ENCODE results near the gene RDH5.

The RDH5 gene

DNA sequence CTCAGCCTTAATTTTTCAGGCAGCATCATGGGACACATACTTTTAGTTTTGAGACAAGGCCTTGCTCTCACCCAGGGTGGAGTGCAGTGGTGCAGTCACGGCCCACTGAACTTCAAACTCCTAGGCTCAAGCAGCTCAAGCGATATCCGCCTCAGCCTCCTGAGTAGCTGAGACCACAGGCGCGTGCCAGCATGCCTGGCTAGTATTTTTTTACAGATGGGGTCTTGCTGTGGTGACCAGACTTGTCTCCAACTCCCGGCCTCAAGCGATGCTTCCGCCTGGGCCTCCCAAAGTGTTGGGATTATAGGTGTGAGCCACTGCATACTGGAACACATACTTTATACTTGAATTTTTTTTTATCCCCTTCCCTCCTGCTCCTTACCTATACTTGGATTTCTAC, 2.8 kb downstream of the RDH5 start:
- no peak for DNase-seq (ENCODE audit: low read depth)
- TF ChIP-seq, protein P1, sequence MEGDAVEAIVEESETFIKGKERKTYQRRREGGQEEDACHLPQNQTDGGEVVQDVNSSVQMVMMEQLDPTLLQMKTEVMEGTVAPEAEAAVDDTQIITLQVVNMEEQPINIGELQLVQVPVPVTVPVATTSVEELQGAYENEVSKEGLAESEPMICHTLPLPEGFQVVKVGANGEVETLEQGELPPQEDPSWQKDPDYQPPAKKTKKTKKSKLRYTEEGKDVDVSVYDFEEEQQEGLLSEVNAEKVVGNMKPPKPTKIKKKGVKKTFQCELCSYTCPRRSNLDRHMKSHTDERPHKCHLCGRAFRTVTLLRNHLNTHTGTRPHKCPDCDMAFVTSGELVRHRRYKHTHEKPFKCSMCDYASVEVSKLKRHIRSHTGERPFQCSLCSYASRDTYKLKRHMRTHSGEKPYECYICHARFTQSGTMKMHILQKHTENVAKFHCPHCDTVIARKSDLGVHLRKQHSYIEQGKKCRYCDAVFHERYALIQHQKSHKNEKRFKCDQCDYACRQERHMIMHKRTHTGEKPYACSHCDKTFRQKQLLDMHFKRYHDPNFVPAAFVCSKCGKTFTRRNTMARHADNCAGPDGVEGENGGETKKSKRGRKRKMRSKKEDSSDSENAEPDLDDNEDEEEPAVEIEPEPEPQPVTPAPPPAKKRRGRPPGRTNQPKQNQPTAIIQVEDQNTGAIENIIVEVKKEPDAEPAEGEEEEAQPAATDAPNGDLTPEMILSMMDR (IDR thresholded peaks at IDR 0.05; ENCODE audit: control insufficient read depth, insufficient read depth, low read depth, low read length, missing control alignments) = no peak
- H3K4me3 ChIP-seq (ENCODE audit: control insufficient read depth, low read depth, low read length) = no peak overlapping the region

DNA sequence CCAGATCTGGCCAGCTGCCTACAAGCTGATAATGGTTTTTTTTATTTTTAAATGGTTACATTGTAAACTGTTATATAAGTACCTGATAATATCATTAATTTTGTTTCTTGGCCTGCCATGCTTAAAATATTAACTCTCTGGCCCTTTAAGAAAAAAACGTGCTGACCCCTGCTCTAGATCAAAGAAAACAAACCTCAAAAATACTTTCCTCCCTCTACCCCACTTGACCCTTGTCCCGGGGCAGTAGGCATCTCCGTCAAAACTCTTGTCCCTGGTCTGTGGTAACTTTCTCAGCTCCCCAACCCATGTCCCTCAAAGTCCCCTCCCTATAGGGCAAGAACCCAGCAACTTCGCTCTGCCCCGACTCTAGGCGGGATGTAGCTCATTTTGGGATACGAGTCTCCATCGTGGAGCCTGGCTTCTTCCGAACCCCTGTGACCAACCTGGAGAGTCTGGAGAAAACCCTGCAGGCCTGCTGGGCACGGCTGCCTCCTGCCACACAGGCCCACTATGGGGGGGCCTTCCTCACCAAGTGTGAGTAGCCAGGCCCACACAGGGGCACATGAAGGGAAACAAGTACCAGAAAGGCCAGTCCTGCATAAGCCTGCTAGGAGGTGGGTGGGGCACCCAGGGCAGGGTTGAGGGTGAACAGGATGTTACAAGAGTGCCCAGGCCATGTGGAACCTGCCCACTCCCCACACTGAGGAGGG, 3.5 kb downstream of the RDH5 start:
- DNase-seq (ENCODE audit: low read depth) = no peak
- TF ChIP-seq, protein P1 (IDR thresholded peaks at IDR 0.05; ENCODE audit: control insufficient read depth, insufficient read depth, low read depth, low read length, missing control alignments) = no peak
- no peak overlapping the region for H3K4me3 ChIP-seq (ENCODE audit: control insufficient read depth, low read depth, low read length)

DNA sequence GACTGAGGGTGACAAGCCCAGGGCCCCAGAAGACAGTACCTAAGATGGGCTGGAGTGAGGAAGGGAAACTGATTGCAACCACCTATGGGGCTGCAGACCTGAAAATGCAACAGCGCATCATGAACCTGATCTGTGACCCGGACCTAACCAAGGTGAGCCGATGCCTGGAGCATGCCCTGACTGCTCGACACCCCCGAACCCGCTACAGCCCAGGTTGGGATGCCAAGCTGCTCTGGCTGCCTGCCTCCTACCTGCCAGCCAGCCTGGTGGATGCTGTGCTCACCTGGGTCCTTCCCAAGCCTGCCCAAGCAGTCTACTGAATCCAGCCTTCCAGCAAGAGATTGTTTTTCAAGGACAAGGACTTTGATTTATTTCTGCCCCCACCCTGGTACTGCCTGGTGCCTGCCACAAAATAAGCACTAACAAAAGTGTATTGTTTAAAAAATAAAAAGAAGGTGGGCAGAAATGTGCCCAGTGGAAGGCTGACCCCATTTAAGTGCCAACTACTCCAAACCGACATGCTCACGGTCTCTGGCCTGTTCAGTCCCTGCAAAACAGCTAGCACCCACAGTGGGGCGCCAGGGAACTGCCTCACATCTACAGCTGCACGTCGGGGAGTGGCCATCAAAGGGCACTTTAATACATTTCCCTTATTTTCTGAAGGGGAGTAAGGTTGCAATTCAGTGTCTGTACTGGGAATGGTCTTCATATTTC, 4.2 kb downstream of the RDH5 start:
- H3K4me3 ChIP-seq (ENCODE audit: control insufficient read depth, low read depth, low read length) = no peak overlapping the region
- no peak for DNase-seq (ENCODE audit: low read depth)
- TF ChIP-seq, protein P1 (IDR thresholded peaks at IDR 0.05; ENCODE audit: control insufficient read depth, insufficient read depth, low read depth, low read length, missing control alignments) = peak; percentile 69

DNA sequence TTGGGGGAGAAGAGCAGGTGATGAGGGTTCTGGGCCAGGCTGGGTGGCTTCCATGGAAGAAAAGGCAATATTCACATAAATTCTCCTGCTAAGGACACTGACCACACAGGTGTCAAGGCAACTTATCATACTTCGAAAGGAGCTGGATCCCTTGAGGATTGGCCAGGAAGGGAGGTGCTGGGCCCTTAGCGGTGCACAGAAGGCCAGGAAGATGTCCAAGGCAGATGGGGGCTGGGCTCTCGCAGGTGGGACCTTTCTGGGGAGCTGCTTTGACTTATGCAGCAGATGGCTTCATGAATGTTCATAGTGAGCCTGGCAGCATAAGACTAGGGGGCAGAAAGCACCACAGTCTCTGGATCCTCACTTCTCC, 4.7 kb downstream of the RDH5 start:
- DNase-seq (ENCODE audit: low read depth) = no peak
- no peak overlapping the region for H3K4me3 ChIP-seq (ENCODE audit: control insufficient read depth, low read depth, low read length)
- TF ChIP-seq, protein P1 (IDR thresholded peaks at IDR 0.05; ENCODE audit: control insufficient read depth, insufficient read depth, low read depth, low read length, missing control alignments) = no peak

DNA sequence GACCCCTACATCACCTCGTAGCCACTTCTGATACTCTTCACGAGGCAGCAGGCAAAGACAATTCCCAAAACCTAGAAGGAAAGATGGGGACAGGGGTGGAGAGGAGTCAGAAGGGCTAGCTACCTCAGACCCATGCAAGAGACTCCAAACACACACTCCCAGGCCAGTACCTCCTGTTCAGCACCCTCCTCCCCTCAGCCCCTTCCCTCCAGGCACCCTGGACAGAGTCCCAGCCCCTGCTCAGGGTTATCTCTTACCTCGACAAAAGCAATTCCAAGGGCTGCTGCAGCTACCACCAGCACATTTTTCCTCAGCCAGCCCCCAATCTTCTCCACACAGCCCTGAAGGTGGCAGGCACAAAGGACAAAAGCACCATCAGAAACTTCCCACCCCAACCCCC, 5.4 kb downstream of the RDH5 start:
- TF ChIP-seq, protein P1 (IDR thresholded peaks at IDR 0.05; ENCODE audit: control insufficient read depth, insufficient read depth, low read depth, low read length, missing control alignments) = no peak
- H3K4me3 ChIP-seq (ENCODE audit: control insufficient read depth, low read depth, low read length) = no peak overlapping the region
- DNase-seq (ENCODE audit: low read depth) = no peak

DNA sequence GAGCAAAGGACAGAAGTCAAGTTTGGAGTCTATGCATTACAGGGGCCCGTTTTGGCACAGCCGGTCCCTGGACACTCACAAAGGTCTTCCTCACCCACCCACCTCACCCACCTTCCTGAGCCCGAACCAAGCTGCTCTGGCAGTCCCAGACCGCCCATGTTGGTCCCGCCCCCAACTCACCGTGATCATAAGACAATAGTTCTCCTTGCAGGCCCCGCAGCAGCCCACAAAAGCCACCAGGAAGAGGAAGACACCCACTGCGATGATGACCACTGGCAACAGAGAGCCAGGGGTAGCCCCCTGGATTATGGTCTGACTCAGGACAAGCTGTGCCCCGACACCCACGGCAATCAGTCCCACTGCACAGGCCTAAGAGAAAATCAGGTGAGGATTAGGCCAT, 6.8 kb downstream of the RDH5 start:
- H3K4me3 ChIP-seq (ENCODE audit: control insufficient read depth, low read depth, low read length) = peak overlapping the region; percentile 93
- no peak for DNase-seq (ENCODE audit: low read depth)
- TF ChIP-seq, protein P1 (IDR thresholded peaks at IDR 0.05; ENCODE audit: control insufficient read depth, insufficient read depth, low read depth, low read length, missing control alignments) = no peak

Measured in AG09309 (cell line).